ENCODE results near the gene RGS7.

DNA sequence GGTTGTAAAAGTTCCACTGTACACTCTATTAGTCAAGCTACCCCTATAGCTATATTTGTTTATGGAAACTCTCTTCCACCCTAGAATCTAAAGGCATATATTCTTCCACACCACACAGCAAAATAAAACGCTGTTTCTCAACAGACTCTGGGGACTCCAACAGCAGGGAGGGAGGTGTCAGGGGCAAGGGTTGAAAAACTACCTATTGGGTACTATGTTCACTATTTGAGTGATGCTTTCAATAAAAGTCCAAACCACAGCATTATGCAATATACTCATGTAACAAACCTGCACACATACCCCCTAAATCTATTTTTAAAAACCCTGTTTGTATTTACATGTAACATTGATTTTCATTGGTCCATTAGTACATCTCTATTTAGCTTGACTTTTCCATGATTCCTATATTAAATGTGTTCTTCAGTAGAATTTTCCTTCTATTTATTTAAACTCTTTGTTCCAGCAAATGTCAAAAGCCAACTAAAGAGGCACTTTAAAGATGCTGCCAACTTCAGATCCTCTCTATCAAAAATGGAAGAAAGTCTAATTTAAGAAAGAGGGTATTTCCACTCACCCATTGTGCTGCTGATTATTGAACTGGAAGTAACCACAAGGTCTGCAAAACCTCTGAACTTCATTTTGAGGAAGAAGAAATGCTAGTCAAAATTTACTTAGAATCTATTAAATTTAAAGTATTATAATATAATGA is 26.2 kb downstream of the RGS7 start:
- TF ChIP-seq, protein P1, sequence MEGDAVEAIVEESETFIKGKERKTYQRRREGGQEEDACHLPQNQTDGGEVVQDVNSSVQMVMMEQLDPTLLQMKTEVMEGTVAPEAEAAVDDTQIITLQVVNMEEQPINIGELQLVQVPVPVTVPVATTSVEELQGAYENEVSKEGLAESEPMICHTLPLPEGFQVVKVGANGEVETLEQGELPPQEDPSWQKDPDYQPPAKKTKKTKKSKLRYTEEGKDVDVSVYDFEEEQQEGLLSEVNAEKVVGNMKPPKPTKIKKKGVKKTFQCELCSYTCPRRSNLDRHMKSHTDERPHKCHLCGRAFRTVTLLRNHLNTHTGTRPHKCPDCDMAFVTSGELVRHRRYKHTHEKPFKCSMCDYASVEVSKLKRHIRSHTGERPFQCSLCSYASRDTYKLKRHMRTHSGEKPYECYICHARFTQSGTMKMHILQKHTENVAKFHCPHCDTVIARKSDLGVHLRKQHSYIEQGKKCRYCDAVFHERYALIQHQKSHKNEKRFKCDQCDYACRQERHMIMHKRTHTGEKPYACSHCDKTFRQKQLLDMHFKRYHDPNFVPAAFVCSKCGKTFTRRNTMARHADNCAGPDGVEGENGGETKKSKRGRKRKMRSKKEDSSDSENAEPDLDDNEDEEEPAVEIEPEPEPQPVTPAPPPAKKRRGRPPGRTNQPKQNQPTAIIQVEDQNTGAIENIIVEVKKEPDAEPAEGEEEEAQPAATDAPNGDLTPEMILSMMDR (IDR thresholded peaks at IDR 0.05) = no peak
- no peak for TF ChIP-seq POLR2A (IDR thresholded peaks at IDR 0.05)

Data from body of pancreas (tissue), 4 donors.